Measurements from ENCODE around the gene NFKBIE. TPM values are rescaled to one million over a fixed set of nuclear protein-coding genes. Genes with fewer than 3 reads are reported as not detected.

Gene NFKBIE
- total RNA-seq, 1 donor from 2014 or later: 10.4 TPM

DNA sequence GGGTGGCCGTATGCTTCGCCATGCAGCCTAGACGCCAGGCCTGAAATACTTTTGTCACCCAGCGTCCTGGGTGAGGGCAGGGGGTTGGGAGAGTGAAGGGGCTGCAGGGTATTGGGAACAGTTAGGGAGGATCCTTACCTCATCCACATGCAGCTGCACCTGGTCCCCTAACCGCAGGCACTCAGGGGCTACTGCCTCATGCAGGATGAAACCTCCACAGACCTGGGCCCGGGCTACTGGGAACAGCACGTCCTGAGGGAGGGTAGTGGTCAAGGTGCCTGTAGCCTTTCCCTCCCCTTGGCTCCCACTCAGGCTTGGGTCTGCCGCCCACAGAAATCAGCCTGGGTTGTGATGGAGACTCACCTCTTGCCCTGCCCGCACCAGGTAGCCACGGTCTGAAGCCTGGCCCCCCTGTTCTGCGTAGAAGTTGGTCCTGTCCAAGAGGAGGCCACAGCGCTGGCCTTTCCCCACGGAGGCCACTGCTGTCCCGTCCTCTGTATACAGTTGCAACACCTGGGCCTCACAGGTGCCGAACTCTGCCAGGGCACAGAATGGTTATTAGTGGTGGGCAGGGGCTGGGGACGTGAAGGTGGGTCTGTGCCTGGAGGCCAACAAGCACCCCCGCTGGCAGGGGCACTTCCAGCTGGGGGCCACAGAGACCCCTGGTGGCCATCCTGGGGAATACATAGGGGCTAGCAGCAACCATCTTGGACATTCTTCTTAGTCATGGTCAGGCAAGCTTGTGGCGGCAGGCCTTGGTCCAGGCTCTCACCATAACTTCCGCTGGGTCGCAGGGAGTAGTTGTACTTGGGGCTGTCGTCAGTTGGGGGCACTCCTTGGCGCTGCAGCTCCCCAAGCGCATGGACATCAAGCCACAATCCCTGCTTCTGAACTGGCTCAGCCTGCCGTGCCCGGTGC, 39.2 kb upstream of the NFKBIE start:
- Histone ChIP-seq H3K27me3 (ENCODE audit: low read depth) (no peaks in the 10 kb centered on the region), H3K9me3 (no peaks in the 10 kb centered on the region), H3K36me3 (peaks cover 94% of the 10 kb centered on the region), H3K4me3 (no peak overlapping the region), H3K4me1 (no peaks in the 10 kb centered on the region), H3K27ac (no peak overlapping the region)
- TF ChIP-seq, protein P1, sequence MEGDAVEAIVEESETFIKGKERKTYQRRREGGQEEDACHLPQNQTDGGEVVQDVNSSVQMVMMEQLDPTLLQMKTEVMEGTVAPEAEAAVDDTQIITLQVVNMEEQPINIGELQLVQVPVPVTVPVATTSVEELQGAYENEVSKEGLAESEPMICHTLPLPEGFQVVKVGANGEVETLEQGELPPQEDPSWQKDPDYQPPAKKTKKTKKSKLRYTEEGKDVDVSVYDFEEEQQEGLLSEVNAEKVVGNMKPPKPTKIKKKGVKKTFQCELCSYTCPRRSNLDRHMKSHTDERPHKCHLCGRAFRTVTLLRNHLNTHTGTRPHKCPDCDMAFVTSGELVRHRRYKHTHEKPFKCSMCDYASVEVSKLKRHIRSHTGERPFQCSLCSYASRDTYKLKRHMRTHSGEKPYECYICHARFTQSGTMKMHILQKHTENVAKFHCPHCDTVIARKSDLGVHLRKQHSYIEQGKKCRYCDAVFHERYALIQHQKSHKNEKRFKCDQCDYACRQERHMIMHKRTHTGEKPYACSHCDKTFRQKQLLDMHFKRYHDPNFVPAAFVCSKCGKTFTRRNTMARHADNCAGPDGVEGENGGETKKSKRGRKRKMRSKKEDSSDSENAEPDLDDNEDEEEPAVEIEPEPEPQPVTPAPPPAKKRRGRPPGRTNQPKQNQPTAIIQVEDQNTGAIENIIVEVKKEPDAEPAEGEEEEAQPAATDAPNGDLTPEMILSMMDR (IDR thresholded peaks at IDR 0.05): peak; percentile 77
- DNase-seq (no peak), ATAC-seq (peak; percentile 42 to 57)
- intact Hi-C loops (cut with DNase I): no loop called here

DNA sequence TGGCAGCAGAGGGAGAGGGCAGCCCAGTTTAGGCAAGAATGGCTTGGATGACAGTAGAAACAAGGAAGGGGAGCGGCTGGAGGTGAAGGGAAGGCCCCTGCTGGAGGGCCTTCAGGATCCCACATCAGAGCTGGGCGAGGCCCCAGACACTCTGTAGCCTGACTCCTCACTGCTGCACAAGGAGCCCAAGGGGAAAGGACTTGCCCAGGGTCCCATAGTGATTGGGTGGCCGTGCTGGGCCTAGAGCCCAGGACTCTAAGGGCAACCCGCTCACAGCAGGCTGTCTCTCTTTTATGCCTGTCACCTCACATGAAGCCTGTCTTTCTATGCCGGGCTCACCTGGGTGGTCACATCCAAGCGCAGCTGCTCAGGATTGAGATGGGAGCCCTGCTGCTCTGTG, 38.5 kb upstream of the NFKBIE start:
- Histone ChIP-seq H3K4me1 (no peaks in the 10 kb centered on the region), H3K36me3 (peaks cover 87% of the 10 kb centered on the region), H3K9me3 (no peaks in the 10 kb centered on the region), H3K27me3 (ENCODE audit: low read depth) (no peaks in the 10 kb centered on the region), H3K4me3 (no peak overlapping the region), H3K27ac (no peak overlapping the region)
- DNase-seq (no peak), ATAC-seq (no peak)
- intact Hi-C loops (cut with DNase I): no loop called here
- TF ChIP-seq, protein P1 (IDR thresholded peaks at IDR 0.05): no peak

GRCh38 chr6:44302856-44303255, 37.5 kb upstream of the NFKBIE start:
- H3K27ac ChIP-seq: no peak overlapping the region
- TF ChIP-seq, protein P1 (IDR thresholded peaks at IDR 0.05): no peak
- DNase-seq (no peak), ATAC-seq (no peak)
- peaks cover 2% of the 10 kb centered on the region for H3K4me1 ChIP-seq
- H3K36me3 ChIP-seq: peaks cover 77% of the 10 kb centered on the region
- no peaks in the 10 kb centered on the region for H3K9me3 ChIP-seq
- H3K4me3 ChIP-seq: no peak overlapping the region
- H3K27me3 ChIP-seq (ENCODE audit: low read depth): peaks cover 6% of the 10 kb centered on the region
- intact Hi-C loops (cut with DNase I): no loop called here

DNA sequence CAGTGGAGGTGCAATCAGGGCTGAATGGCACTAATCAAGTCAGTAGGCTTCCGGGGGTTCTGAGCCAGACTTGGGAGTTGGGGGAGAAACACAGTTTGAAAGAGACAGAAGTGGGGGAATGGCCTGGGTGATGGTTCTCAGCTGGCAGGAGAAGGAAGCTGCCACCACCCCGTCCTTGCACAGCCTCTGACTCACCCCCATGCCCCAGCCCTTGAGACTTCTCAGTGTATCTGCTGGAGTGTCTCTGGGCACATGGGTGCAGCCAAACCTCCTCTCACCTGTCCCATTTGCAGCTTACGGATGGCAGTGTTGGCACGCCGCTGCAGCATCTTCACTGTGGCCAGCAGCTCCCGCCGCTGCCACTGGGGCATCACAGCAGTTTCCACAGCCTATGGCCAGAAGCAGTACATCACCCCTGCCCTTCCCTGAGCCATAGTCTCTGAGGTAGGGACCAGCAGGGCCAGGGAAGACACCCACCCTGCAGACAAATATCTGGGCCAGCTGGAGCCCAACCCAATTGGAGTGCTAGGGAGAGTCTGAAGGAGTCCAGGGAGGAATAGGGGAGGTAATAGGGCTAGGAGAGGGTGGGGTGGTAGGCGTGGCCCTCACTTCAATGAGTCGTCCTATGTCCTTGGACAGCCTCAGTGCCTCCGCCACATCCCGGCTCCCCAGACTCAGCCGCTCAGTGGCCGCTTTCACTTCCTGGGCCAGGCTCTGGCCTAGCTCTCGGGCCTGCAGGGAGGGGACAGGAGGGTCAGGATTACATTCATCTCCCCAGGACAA, 36.6 kb upstream of the NFKBIE start:
- TF ChIP-seq, protein P1 (IDR thresholded peaks at IDR 0.05): no peak
- Histone ChIP-seq H3K27me3 (ENCODE audit: low read depth) (peaks cover 15% of the 10 kb centered on the region), H3K27ac (no peak overlapping the region), H3K4me3 (no peak overlapping the region), H3K9me3 (no peaks in the 10 kb centered on the region), H3K36me3 (peaks cover 69% of the 10 kb centered on the region), H3K4me1 (peaks cover 11% of the 10 kb centered on the region)
- intact Hi-C loops (cut with DNase I): no loop called here
- DNase-seq (no peak), ATAC-seq (no peak)

DNA sequence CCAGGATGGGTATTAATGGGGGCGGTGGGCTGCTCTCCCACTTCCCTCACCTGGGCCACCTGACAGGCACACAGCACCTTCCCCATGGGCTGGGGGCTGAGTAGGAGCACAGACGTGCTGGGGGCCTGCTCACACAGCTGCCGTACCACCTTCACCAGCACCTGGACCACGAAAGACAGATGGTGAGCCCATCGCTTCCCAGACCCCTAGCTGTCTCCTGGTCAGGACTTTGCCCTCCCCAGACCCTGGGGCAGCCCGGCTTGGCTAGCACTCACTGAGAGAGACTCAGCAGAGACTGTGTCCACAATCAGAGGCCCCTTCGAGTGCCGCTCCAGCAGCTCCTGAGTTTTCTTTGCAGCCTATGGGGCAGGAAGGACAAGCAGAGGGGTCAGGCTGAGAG, 35.8 kb upstream of the NFKBIE start:
- H3K9me3 ChIP-seq: no peaks in the 10 kb centered on the region
- intact Hi-C loops (cut with DNase I): no loop called here
- peaks cover 61% of the 10 kb centered on the region for H3K36me3 ChIP-seq
- H3K27ac ChIP-seq: no peak overlapping the region
- H3K4me1 ChIP-seq: peaks cover 14% of the 10 kb centered on the region
- TF ChIP-seq, protein P1 (IDR thresholded peaks at IDR 0.05): no peak
- H3K4me3 ChIP-seq: no peak overlapping the region
- peaks cover 24% of the 10 kb centered on the region for H3K27me3 ChIP-seq (ENCODE audit: low read depth)
- no peak for ATAC-seq
- no peak for DNase-seq

Measured in lower lobe of right lung (tissue), 2 donors.